GM23248 (cell line): Measurements from ENCODE around the gene PXT1. TPM values are rescaled to one million over a fixed set of nuclear protein-coding genes. Genes with fewer than 3 reads are reported as not detected.

Experiments used
- DNase-seq: peaks from one replicate; pipeline ENCODE4 v3.0.0-alpha.2; 2015
- H2AFZ ChIP-seq: fragments of 200-600 bp; sonication (generic); 2 replicates; pipeline ENCODE4 v1.6.1; 2016; ENCODE audit warnings: antibody characterized with exemption
- H3F3A ChIP-seq: fragments of 200-600 bp; sonication (generic); 2 replicates; pipeline ENCODE4 v1.6.1; 2016; ENCODE audit warnings: mild to moderate bottlenecking, antibody characterized with exemption, mixed run types; ENCODE audit not compliant: insufficient read depth
- H3K27ac ChIP-seq: fragments of 200-600 bp; sonication (generic); 2 replicates; pipeline ENCODE4 v1.5.1; 2016; ENCODE audit warnings: mild to moderate bottlenecking
- H3K27me3 ChIP-seq: fragments of 200-600 bp; sonication (generic); replicated peaks from 2 replicates; pipeline ENCODE4 v1.6.1; 2016; ENCODE audit warnings: mild to moderate bottlenecking; ENCODE audit not compliant: insufficient read depth
- H3K36me3 ChIP-seq: fragments of 200-600 bp; sonication (generic); 2 replicates; pipeline ENCODE4 v1.6.1; 2016; ENCODE audit warnings: low read depth, mild to moderate bottlenecking
- H3K4me1 ChIP-seq: fragments of 200-600 bp; sonication (generic); 2 replicates; pipeline ENCODE4 v1.6.1; 2016; ENCODE audit warnings: mild to moderate bottlenecking; ENCODE audit not compliant: insufficient read depth
- H3K4me2 ChIP-seq: fragments of 200-600 bp; sonication (generic); one replicate; pipeline ENCODE4 v1.6.1; 2016; ENCODE audit warnings: mild to moderate bottlenecking; ENCODE audit not compliant: unreplicated experiment
- H3K4me3 ChIP-seq: fragments of 200-600 bp; sonication (generic); 2 replicates; pipeline ENCODE4 v1.5.1; 2016; ENCODE audit warnings: mild to moderate bottlenecking
- H3K79me2 ChIP-seq: fragments of 200-600 bp; sonication (generic); 2 replicates; pipeline ENCODE4 v1.6.1; 2016; ENCODE audit warnings: mild to moderate bottlenecking; ENCODE audit not compliant: insufficient read depth
- H3K9ac ChIP-seq: fragments of 200-600 bp; sonication (generic); 2 replicates; pipeline ENCODE4 v1.6.1; 2016; ENCODE audit warnings: mild to moderate bottlenecking
- H3K9me2 ChIP-seq: fragments of 200-600 bp; sonication (generic); 2 replicates; pipeline ENCODE4 v1.6.1; 2016; ENCODE audit warnings: mixed run types, mild to moderate bottlenecking, moderate library complexity; ENCODE audit not compliant: insufficient read depth
- H3K9me3 ChIP-seq: fragments of 200-600 bp; sonication (generic); one replicate; pipeline ENCODE4 v1.6.1; 2017; ENCODE audit warnings: low read depth
- H4K20me1 ChIP-seq: fragments of 200-600 bp; sonication (generic); 2 replicates; pipeline ENCODE4 v1.6.0; 2016; ENCODE audit not compliant: insufficient read depth
- EZH2 ChIP-seq: fragments of 200-600 bp; sonication (generic); IDR thresholded peaks from 2 replicates; pipeline ENCODE4 v1.6.1; 2018; ENCODE audit warnings: antibody characterized with exemption, mild to moderate bottlenecking; ENCODE audit not compliant: insufficient read depth, poor library complexity, severe bottlenecking
- EZH2phosphoT487 ChIP-seq: fragments of 200-600 bp; sonication (generic); IDR thresholded peaks from 2 replicates; pipeline ENCODE4 v1.6.1; 2018; ENCODE audit warnings: antibody characterized with exemption, moderate library complexity, mild to moderate bottlenecking, low read depth; ENCODE audit not compliant: insufficient read depth
- WGBS, 2 experiments: methylation state at CpG; one replicate each; pipeline ENCODE4 v1.1.6; 2015 to 2017; ENCODE audit warnings: low lambda C conversion rate in 2 of 2, low coverage in 1 of 2; ENCODE audit errors: missing lambda C conversion rate in 2 of 2; 5-methylcytosine and 5-hydroxymethylcytosine counted together
- in situ Hi-C: fragments of 300-500 bp; cut with MboI; formaldehyde crosslinking; loops from 2 replicates; pipeline ENCODE4 v1.15.0; 2020
- polyA plus RNA-seq: library from polyadenylated mRNA; unstranded; fragments of >200 nt; fragmentation: Nextera tagmentation; extraction: Ambion mirVana; gene quantifications from 2 replicates; pipeline ENCODE4 v1.2.1, GENCODE V29; 2016
- total RNA-seq: library from RNA; depleted of rRNA; stranded (reverse); fragments of >200 nt; shearing (Covaris generic); gene quantifications from 2 replicates; pipeline ENCODE4 v1.2.3, GENCODE V29; 2014

PXT1 gene
- total and polyA plus RNA-seq, 2 experiments from 2014 or later = not detected

- no peaks in the 10 kb centered on the region for H3F3A ChIP-seq
- in situ Hi-C loops = no loop called here
- no peaks in the 10 kb centered on the region for H3K9me3 ChIP-seq
- H3K9ac ChIP-seq = no peak overlapping the region
- no peak overlapping the region for H3K4me3 ChIP-seq
- no peaks in the 10 kb centered on the region for H3K79me2 ChIP-seq
- 92 to 93% methylated on average over 4 of the region's 4 CpGs for WGBS, 2 experiments
- DNase-seq = no peak
- no peaks in the 10 kb centered on the region for H3K27me3 ChIP-seq
- H4K20me1 ChIP-seq = no peaks in the 10 kb centered on the region
- no peak overlapping the region for H2AFZ ChIP-seq
- 0 out of 2 replicates have a peak, but pooled peaks cover 3% of the 10 kb centered on the region for H3K4me1 ChIP-seq
- TF ChIP-seq EZH2phosphoT487 (no peak), EZH2 (no peak)
- H3K4me2 ChIP-seq = no peak overlapping the region
- H3K36me3 ChIP-seq = no peaks in the 10 kb centered on the region
- no peaks in the 10 kb centered on the region for H3K9me2 ChIP-seq
- no peak overlapping the region for H3K27ac ChIP-seq
Observed at GRCh38 chr6:36404164-36404563, 38.5 kb downstream of the PXT1 start.

GRCh38 chr6:36402481-36402880 lies 40.2 kb downstream of the PXT1 start:
- no peak overlapping the region for H3K9ac ChIP-seq
- H3K9me3 ChIP-seq = no peaks in the 10 kb centered on the region
- H3K36me3 ChIP-seq = no peaks in the 10 kb centered on the region
- no peaks in the 10 kb centered on the region for H3K27me3 ChIP-seq
- H3K9me2 ChIP-seq = no peaks in the 10 kb centered on the region
- TF ChIP-seq EZH2 = no peak
- no peak for TF ChIP-seq EZH2phosphoT487
- H3K79me2 ChIP-seq = no peaks in the 10 kb centered on the region
- in situ Hi-C loops = no loop called here
- no peak overlapping the region for H3K4me3 ChIP-seq
- H3K4me2 ChIP-seq = no peak overlapping the region
- H3K27ac ChIP-seq = no peak overlapping the region
- H4K20me1 ChIP-seq = no peaks in the 10 kb centered on the region
- no peak overlapping the region for H2AFZ ChIP-seq
- 0 out of 2 replicates have a peak, but pooled peaks cover 3% of the 10 kb centered on the region for H3K4me1 ChIP-seq
- WGBS, 2 experiments = 74 to 78% methylated on average over 3 of the region's 3 CpGs
- H3F3A ChIP-seq = no peaks in the 10 kb centered on the region
- DNase-seq = peak; percentile 43

DNA sequence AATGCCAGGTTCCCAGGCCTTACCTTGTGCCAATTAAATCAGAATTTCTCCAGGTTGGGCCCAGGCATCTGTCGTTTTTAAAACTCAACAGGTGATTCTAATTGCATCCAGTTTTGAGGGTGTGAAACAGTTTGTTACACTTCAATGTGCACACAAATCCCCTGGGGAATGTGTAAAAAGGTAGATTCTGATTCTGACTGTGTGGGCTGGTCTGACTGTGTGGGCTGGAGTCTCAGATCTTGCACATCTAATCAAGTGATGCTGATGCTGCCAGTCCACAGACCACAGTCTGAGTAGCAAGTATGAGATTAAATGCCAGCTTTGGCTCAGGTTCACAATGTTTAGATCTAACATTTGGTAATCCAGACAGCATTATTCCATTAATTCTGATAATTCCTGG lies 42.7 kb downstream of the PXT1 start:
- Histone ChIP-seq H3K4me1 (0 out of 2 replicates have a peak, but pooled peaks cover 3% of the 10 kb centered on the region), H3K4me2 (no peak overlapping the region), H3K27me3 (no peaks in the 10 kb centered on the region), H2AFZ (no peak overlapping the region), H3K4me3 (no peak overlapping the region), H3K36me3 (no peaks in the 10 kb centered on the region), H3F3A (no peaks in the 10 kb centered on the region), H4K20me1 (no peaks in the 10 kb centered on the region), H3K9ac (no peak overlapping the region), H3K27ac (no peak overlapping the region), H3K9me3 (no peaks in the 10 kb centered on the region), H3K9me2 (no peaks in the 10 kb centered on the region), H3K79me2 (no peaks in the 10 kb centered on the region)
- 54 to 63% methylated on average over 1 of the region's 1 CpG for WGBS, 2 experiments
- in situ Hi-C loops = no loop called here
- TF ChIP-seq EZH2 (no peak), EZH2phosphoT487 (no peak)
- no peak for DNase-seq

GRCh38 chr6:36392621-36393020 lies 50.0 kb downstream of the PXT1 start:
- no peaks in the 10 kb centered on the region for H3K36me3 ChIP-seq
- H3K9me2 ChIP-seq = no peaks in the 10 kb centered on the region
- WGBS, 2 experiments = 79 to 84% methylated on average over 5 of the region's 5 CpGs
- no peak overlapping the region for H3K4me3 ChIP-seq
- no peaks in the 10 kb centered on the region for H3K79me2 ChIP-seq
- no peak overlapping the region for H3K9ac ChIP-seq
- H2AFZ ChIP-seq = no peak overlapping the region
- peaks cover 3% of the 10 kb centered on the region; the same call in 1 of the 2 replicates for H3K27me3 ChIP-seq
- TF ChIP-seq EZH2phosphoT487 (no peak), EZH2 (no peak)
- no peaks in the 10 kb centered on the region for H3F3A ChIP-seq
- no peaks in the 10 kb centered on the region for H4K20me1 ChIP-seq
- no peak overlapping the region for H3K27ac ChIP-seq
- in situ Hi-C loops = no loop called here
- DNase-seq = no peak
- no peak overlapping the region for H3K4me2 ChIP-seq
- H3K4me1 ChIP-seq = no peaks in the 10 kb centered on the region
- no peaks in the 10 kb centered on the region for H3K9me3 ChIP-seq

- no peaks in the 10 kb centered on the region for H3K79me2 ChIP-seq
Observed at GRCh38 chr6:36389353-36389752, 53.3 kb downstream of the PXT1 start.

More at GRCh38 chr6:36389353-36389752, 53.3 kb downstream of the PXT1 start:
- Histone ChIP-seq H3K9me3 (no peaks in the 10 kb centered on the region), H3K27ac (no peak overlapping the region), H3K9me2 (no peaks in the 10 kb centered on the region), H4K20me1 (no peaks in the 10 kb centered on the region), H3K9ac (no peak overlapping the region), H3K36me3 (no peaks in the 10 kb centered on the region), H3F3A (no peaks in the 10 kb centered on the region), H3K27me3 (peaks cover 9% of the 10 kb centered on the region; the same call in 1 of the 2 replicates), H3K4me2 (no peak overlapping the region), H2AFZ (no peak overlapping the region), H3K4me1 (peaks cover 7% of the 10 kb centered on the region; the same call in 1 of the 2 replicates), H3K4me3 (no peak overlapping the region)
- DNase-seq = no peak
- in situ Hi-C loops = no loop called here
- TF ChIP-seq EZH2 (no peak), EZH2phosphoT487 (no peak)
